GM18858 (cell line): ENCODE results near the gene CNBP.
A peak's percentile ranks its signal among the peaks of the same experiment; 100 is the strongest.
"Not testable (repeated sequence)": the region's sequence is repeated elsewhere in the genome, so short reads cannot be mapped to it uniquely, and the experiment has no call there.

Experiments used
- ATAC-seq: cut with Tn5 transposase; IDR thresholded peaks from one replicate; pipeline ENCODE4 v1.9.1; 2021; ENCODE audit not compliant: unreplicated experiment

The CNBP gene

GRCh38 chr3:129183569-129184395 is at the start of gene CNBP:
CNBP (minus strand) TSS chr3:129183896; CDS start chr3:129171757, 12,139 bp downstream.
- ATAC-seq: peak; percentile 92

DNA sequence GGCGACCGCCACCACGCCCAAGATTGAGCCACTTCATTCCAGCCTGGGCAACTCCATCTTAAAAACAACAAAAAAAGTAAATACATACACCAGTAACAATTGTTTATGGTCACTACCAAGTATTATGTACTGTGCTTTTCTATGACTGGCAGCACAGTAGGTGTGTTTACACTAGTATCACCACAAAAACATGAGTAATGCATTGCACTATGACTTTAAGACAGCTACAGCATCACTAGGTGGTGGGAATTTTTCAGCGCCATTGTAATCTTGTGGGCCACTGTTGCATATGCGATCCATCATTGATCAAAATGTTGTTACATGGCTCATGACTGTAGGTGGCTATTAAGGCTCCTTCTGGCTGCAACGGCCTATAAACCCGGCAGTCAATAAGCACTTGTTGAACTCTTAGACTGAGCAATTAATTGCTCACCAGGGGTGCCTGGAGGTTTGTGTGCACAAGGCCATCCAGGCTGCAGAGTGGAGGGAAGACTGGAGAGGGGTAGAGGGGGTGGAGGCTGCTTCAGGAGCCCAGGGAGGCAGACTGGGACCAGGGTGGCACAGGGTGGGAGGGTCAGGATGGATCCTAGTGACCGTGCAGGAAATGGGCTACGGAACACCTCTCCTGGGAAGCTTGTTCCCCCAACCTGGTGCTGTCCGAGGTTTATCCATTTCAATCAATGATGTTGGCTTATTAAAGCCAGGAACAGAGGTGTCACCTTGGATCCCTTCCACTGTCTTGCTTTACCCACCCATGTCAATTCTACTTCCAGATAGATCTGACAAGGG is 47.8 kb upstream of the CNBP start:
- ATAC-seq: no peak

GRCh38 chr3:129230311-129231019 is 46.8 kb upstream of the CNBP start:
- no peak for ATAC-seq

GRCh38 chr3:129228891-129229585 is 45.3 kb upstream of the CNBP start:
- no peak for ATAC-seq

- ATAC-seq: no peak
Measured at GRCh38 chr3:129226374-129226773, 42.7 kb upstream of the CNBP start.

DNA sequence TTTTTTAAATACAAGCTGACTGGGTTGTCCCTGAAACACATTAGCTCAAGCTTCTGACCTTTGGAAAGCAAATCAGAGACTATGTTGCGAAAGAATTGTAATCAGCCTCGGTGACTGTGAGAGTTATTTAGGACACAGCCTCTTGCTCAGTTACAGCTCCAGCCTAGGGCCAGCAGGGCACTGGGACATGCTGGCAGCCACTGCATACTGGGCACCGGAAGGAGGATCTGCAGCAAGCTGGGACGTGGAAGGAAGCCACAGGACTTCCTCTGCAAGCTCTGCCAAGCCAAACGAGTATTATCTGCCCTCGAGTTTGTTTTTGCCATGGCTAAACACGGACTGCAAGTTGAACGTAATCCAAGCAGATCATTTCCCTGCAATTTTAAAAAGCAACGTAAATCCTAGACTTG is 41.3 kb upstream of the CNBP start:
- no peak for ATAC-seq

- ATAC-seq: not testable (repeated sequence)
Measured at GRCh38 chr3:129224387-129224786, 40.7 kb upstream of the CNBP start.

DNA sequence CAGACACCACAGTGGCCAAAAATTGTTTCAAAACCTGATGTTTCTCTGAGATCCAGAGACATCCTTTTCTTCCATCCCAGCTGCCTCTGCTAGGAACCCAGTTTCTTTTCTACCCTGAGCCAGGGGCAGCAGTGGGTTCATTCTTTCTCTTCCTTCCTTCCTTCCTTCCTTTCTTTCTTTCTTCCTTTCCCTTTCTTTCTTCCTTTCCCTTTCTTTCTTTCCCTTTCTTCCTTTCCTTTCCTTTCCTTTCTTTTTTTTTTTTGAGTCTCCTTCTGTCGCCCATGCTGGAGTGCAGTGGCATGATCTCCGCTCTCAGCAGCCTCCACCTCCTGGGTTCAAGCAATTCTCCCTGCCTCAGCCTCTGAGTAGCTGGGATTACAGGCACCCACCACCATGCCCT is 35.0 kb upstream of the CNBP start:
- no peak for ATAC-seq

GRCh38 chr3:129213238-129213637 is 29.5 kb upstream of the CNBP start:
- ATAC-seq: no peak

GRCh38 chr3:129211772-129212171 is 28.1 kb upstream of the CNBP start:
- no peak for ATAC-seq

- ATAC-seq: no peak
Measured at GRCh38 chr3:129211345-129211744, 27.6 kb upstream of the CNBP start.

DNA sequence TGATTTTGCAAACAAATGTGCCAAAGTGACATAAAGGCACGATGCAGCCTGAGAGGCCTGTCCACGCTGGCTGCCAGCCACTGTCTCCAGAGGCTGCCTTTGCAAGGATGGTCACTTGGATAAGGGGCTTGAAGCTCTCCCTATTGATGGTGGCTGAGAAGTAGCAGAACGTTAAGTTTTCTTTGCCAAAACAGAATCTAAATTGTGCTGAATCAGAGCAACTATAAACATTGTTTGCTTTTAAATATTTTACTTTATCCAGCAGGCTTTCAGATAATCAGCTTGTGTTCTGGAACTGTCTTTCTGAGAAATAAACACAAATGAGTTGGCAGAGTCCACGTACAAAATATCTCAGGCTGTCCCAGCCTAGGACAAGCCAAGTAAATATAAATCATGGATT is 23.8 kb upstream of the CNBP start:
- no peak for ATAC-seq

DNA sequence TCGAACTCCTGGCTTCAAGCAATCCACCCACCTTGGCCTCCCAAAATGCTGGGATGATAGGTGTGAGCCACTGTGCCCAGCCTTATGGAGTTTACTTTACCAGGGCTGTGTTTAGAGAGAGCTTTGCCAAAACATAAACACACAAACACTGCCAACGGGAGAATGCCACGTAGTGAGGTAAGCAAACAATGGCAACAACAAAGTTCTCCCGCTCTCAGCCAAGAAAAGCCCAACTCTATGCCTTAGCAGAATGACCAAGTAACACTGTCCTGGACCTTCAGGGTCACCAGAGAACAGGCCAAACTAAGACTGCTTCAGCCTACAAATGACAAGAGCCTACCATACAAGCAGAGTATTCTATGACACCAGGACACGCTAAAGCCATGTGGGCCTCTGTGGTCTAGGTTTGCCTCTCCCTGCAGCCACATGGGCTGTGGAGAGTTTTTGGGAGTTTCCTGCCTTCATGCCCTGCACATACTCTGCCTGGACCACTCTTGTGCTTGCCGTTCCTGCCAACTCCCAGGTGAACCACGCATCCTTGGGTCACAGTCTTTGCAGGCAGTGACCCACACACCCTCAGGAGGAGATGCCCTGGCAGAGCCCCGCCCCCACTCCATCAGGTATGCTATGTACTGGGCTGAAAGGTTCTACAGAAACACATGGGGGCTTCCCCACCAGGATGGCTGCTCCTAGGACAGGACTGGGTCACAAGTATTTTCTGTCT is 21.6 kb upstream of the CNBP start:
- no peak for ATAC-seq

DNA sequence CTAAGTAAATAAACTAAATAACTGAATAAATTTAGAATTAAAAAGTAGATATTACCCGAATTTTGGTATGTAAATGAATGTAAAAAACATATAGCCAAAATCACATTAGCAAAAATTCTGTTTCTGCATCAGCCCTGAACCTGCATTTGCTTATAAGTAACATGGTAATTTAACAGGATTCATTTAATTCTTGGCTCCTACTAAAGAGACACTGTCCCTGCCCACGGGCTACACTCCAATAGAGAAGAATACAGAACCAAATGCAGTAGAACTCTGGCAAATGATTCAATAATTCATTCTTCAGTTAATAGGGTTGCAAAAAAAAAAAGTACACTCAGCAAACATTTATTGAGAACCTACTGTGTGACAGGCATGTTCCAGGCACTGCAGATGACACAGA is 20.8 kb upstream of the CNBP start:
- no peak for ATAC-seq

DNA sequence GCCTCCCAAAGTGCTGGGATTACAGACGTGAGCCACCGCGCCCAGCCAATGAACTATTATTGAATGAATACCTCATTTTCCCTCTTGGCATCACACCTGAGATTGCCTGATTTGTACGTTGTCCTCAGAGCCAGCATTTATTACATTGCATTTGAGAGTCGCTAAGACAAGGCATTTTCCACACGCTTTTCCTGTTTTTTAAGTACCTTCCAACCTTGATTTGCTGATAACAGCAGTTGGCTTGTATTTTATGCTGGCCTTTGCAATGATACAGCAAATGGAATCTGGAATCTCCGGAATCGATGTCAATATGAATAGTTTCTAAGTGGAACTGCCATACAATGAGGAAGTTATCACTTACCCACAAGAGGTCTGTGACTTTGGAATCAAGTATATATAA is 15.7 kb upstream of the CNBP start:
- ATAC-seq: no peak

GRCh38 chr3:129197321-129197720 is 13.6 kb upstream of the CNBP start:
- ATAC-seq: no peak

- no peak for ATAC-seq
Measured at GRCh38 chr3:129196601-129197000, 12.9 kb upstream of the CNBP start.

DNA sequence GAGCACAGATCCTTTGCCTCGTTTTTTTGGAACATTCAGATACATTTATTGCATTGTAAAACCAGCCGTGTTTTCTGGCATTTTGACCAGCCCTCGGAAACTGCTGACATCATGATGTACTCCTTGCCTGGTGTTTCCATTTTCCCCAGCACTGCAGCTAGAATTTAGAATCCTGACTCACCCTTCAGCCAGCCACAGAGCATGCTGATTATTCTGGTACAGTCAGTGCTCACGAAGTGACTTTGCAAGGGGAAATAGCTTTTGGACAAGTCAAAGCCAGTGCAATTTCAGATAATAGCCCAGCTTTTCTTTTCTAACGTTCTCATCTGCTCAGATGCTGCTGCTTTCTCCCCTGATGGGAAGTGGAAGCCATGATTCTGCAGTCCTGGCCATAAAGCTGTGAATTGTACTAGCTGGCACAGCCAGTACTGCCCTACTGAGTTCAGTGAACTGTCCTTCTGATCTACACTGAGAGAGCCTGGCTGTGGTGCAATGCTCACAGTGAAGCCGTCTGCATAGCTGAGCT is 12.1 kb upstream of the CNBP start:
- ATAC-seq: no peak

GRCh38 chr3:129189793-129190192 is 6.1 kb upstream of the CNBP start:
- not testable (repeated sequence) for ATAC-seq

GRCh38 chr3:129187857-129188256 is 4.2 kb upstream of the CNBP start:
- no peak for ATAC-seq
